Activated CD8-positive, alpha-beta memory T cell treated with anti-CD3 and anti-CD28 coated beads, Interleukin-2, amount 50 U/mL, for 48 hours (primary cell): ENCODE data around the gene WFIKKN2.

Experiments used
- DNase-seq: peaks from one replicate; pipeline ENCODE4 v3.0.0-alpha.2; 2020

The WFIKKN2 gene

GRCh38 chr17:50881182-50881581 lies 45.8 kb downstream of the WFIKKN2 start:
- DNase-seq: peak; percentile 15

DNA sequence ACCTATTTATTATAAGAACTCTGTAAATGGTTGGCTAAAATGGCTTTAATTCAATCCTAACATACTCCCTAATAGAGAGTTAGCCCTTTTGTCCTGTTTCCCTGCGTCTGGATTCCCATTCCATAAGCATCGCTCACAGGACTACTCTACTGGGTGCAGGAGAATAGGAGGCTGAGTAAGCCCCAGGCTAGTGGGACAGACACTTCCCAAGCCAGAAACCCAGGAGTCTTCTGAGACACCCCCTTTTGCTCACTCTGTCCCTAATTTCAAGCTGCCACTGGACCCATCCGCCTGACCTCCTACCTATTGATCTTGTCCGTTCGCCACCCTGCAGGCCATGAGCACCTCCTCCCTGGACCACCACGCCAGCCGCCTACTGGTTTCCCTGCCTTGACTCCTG lies 47.5 kb downstream of the WFIKKN2 start:
- peak; percentile 40 for DNase-seq

DNA sequence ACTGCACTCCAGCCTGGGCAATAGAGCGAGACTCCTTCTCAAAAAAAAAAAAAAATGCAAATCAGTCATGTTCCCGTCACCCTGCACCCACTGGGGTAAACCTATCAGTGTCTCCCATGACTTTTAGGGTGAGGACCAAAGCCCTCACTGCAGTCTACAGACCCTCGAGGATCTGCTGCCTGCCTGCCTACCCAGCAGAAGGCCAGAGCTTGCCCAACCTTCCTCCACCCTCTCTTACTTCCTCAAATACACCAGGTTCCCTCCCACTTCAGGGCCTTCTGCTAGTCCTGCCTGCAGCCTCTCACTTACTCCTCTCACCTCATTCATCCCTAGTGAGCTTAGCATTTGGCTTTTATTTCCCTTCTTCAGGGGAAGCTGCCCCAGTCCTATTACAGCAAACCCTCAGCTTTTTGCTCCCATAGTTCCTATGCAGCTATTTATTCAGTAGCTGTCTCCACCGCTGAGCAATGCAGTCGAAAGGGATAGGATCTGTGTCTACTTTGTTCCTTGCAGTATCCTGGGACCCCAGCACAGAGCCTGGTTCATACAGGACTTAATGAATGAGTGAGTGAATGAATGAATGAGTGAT lies 48.6 kb downstream of the WFIKKN2 start:
- DNase-seq: peak; percentile 48

- peak; percentile 40 for DNase-seq
Observed at GRCh38 chr17:50884439-50885311, 49.3 kb downstream of the WFIKKN2 start.

DNA sequence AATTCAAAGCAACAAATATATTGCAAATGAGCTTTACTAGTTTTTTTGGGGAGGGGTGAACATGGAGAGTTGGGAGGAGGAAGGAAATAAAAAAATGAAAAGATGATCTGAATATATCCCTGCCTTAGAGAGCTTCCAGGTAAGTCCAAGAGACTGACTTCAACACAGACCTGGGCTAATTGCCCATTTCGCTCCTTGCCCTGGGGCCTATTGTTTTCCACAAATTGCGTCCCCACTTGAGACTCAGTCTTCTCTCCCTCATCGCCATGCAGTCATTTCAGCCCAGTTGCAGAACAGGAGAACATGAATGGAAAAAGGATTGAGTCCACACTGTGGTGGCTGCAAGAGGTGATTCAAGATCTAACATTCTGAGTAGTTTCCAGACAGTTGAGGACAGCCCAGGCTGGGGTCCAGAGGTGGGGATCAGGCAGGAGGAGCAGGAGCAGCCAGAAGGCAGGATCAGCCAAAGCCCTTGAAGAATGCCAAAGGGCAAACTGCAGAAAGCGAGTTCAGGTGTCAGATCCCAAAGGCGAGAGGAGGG lies 52.4 kb downstream of the WFIKKN2 start:
- DNase-seq: no peak

GRCh38 chr17:50889528-50890118 lies 54.2 kb downstream of the WFIKKN2 start:
- peak; percentile 26 for DNase-seq

GRCh38 chr17:50890675-50891516 lies 55.5 kb downstream of the WFIKKN2 start:
- DNase-seq: peak; percentile 10

DNA sequence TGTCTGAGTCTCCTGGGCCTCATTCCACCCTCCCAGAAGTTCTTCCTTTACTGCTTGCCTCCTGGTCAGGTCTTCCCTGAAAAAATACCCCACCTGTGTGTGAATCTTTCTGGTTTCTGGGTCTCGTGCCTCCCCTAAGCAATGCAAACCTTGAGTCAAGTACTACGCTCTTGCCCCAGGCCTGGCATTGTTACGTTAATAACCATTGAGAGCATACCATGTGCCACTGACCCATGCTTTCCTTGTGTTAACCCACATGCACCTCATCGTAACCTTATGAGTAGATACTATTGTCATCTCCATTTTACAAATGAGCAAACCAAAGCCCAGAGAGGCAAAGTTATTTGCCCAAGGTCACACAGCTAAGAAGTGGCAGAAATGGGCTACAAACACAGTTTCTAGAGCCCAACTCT lies 56.2 kb downstream of the WFIKKN2 start:
- DNase-seq: peak; percentile 29
